ENCODE measurements around the gene NGB. TPM values are rescaled to one million over a fixed set of nuclear protein-coding genes. Genes with fewer than 3 reads are reported as not detected.

Gene NGB
- total RNA-seq, 1 donor from 2014 or later = not detected

DNA sequence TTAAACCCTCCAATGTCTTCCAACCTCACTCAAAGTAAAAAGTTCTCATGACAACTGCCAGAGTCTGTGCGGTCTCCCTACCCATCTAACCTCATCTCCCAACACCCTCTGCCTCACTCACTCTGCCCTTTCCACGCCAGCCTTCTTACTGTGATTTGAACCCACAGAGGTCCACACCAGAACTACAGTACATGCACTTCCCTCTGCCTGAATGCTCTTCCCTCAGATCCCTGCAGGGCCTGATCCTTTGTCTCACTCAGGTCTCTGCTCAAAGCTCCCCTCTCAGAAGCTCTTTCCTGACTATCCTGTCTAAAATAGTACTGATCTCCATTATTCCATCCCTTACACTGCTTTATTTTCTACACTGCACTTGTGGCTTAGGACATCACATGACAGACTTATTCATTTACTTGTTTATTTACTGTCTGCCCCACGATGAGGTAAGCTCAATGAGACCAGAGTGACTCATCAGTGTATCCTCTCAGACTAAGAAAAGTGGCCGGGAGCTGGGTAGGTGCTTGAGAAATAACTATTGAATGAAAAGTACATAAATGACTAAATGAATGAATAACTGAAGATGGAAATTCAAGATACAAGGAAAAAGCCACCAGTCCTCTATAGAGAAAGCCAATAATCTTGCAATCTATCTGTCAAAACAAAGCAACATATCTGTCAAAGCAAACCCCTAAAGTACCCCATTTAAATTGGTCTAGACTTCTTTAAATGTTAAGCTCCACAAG is 32.6 kb upstream of the NGB start:
- ATAC-seq (peak; percentile 79), DNase-seq (no peak)
- Histone ChIP-seq H3K27me3 (no peaks in the 10 kb centered on the region), H3K4me3 (no peak overlapping the region), H3K27ac (no peak overlapping the region), H3K4me1 (no peaks in the 10 kb centered on the region), H3K36me3 (peaks cover 16% of the 10 kb centered on the region), H3K9me3 (no peaks in the 10 kb centered on the region)
- intact Hi-C loops (cut with DNase I) = no loop called here
- TF ChIP-seq, protein P1, sequence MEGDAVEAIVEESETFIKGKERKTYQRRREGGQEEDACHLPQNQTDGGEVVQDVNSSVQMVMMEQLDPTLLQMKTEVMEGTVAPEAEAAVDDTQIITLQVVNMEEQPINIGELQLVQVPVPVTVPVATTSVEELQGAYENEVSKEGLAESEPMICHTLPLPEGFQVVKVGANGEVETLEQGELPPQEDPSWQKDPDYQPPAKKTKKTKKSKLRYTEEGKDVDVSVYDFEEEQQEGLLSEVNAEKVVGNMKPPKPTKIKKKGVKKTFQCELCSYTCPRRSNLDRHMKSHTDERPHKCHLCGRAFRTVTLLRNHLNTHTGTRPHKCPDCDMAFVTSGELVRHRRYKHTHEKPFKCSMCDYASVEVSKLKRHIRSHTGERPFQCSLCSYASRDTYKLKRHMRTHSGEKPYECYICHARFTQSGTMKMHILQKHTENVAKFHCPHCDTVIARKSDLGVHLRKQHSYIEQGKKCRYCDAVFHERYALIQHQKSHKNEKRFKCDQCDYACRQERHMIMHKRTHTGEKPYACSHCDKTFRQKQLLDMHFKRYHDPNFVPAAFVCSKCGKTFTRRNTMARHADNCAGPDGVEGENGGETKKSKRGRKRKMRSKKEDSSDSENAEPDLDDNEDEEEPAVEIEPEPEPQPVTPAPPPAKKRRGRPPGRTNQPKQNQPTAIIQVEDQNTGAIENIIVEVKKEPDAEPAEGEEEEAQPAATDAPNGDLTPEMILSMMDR (IDR thresholded peaks at IDR 0.05) = no peak

DNA sequence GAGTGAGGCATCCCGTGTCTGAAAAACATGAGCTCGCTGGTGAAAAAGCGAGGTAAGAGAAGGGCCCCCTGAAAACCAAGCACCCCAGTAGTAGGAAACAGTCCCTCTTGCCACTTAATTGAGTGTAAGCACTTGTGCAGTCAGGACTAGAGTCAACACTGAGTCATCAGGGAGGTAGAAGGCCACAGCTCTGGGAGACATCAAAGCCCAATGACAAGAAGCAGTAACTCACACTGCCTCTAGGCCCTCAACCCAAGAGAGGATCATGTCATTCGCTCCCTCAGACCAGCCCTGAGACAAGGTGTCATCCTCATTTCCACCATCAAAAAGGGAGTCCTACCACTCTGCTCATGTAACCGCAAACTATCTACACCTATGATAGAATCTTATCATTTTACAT is 31.9 kb upstream of the NGB start:
- Histone ChIP-seq H3K4me3 (no peak overlapping the region), H3K27me3 (no peaks in the 10 kb centered on the region), H3K36me3 (peaks cover 21% of the 10 kb centered on the region), H3K27ac (no peak overlapping the region), H3K9me3 (no peaks in the 10 kb centered on the region), H3K4me1 (no peaks in the 10 kb centered on the region)
- DNase-seq (no peak), ATAC-seq (peak; percentile 50)
- TF ChIP-seq, protein P1 (IDR thresholded peaks at IDR 0.05) = no peak
- intact Hi-C loops (cut with DNase I) = no loop called here

DNA sequence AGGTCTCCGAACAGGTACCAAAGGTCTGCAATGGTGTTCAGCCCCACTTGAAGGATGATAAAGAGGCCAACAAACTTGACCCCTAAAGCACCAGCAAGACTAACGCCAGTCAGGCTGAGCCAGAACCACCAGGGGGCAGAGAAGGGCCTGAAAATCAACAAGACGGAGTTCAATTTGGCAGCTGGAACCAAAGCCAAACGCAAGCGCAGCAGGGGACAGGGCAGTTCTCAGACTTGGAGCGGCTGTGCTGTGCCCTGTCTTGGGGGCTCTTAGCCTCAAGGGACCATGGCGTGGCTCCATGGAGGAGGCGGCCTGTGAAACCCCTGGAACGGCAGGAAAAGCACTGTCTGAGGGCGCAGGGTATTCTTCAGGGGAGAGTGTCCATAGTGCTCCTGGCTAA is 30.1 kb upstream of the NGB start:
- DNase-seq (no peak), ATAC-seq (peak; percentile 68)
- Histone ChIP-seq H3K27me3 (no peaks in the 10 kb centered on the region), H3K4me3 (no peak overlapping the region), H3K36me3 (peaks cover 25% of the 10 kb centered on the region), H3K27ac (no peak overlapping the region), H3K9me3 (no peaks in the 10 kb centered on the region), H3K4me1 (no peaks in the 10 kb centered on the region)
- intact Hi-C loops (cut with DNase I) = no loop called here
- TF ChIP-seq, protein P1 (IDR thresholded peaks at IDR 0.05) = peak; percentile 59

DNA sequence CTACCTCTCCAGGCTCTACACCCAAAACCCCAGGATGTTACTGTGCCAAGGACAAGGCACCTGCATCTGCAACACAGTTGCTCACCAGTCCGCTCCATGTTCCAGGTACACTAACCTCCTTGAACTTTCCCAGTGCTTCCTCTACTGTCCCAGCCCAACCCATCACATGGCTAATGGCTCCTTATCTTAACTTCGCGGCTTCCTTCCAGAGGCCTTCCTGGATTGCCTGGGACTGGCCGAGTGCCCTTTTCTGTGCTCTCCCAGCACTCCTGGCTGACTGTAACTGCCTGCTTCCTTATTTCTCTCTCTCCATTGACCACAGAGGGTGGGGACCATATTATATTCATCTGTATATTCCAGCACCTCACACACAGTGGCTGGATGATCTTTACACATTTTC is 28.8 kb upstream of the NGB start:
- Histone ChIP-seq H3K27me3 (no peaks in the 10 kb centered on the region), H3K9me3 (no peaks in the 10 kb centered on the region), H3K27ac (no peak overlapping the region), H3K36me3 (peaks cover 22% of the 10 kb centered on the region), H3K4me1 (no peaks in the 10 kb centered on the region), H3K4me3 (no peak overlapping the region)
- ATAC-seq (no peak), DNase-seq (no peak)
- intact Hi-C loops (cut with DNase I) = no loop called here
- TF ChIP-seq, protein P1 (IDR thresholded peaks at IDR 0.05) = no peak

DNA sequence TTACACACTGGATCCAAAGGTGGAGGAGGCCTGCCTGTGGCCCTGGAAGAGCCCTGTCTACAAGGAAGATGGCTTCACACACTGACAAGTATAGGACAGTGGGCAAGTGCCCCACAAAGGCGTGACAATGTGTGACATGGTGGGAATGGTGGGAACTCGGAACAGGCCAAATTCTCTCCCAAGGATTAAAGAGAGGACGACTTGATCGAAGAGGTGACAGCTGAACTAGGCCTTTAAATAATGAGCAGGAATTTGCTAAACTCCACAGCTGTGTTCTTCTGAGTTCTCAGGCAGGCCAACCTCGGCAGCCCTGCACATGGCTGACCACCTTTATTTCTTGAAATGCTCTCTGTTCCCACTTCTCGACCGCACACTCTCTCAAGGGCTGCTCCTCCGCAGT is 25.9 kb upstream of the NGB start:
- intact Hi-C loops (cut with DNase I) = no loop called here
- no peak for DNase-seq
- H3K36me3 ChIP-seq = peaks cover 22% of the 10 kb centered on the region

More for the DNA sequence above, 25.9 kb upstream of the NGB start:
- Histone ChIP-seq H3K9me3 (no peaks in the 10 kb centered on the region), H3K4me1 (no peaks in the 10 kb centered on the region), H3K27me3 (no peaks in the 10 kb centered on the region), H3K4me3 (no peak overlapping the region), H3K27ac (no peak overlapping the region)
- no peak for ATAC-seq
- TF ChIP-seq, protein P1 (IDR thresholded peaks at IDR 0.05) = no peak
